Uterus (tissue), 2 donors: ENCODE data around the gene CFAP61.

Experiments used
- CTCF ChIP-seq, 4 experiments: fragments of 200-600 bp in 2 of 4; fragments of 450-650 bp in 2 of 4; sonication (generic) in 2 of 4; IDR thresholded peaks; one replicate each; pipeline ENCODE4 v1.5.1; 2016 to 2019; ENCODE audit warnings: antibody characterized with exemption in 4 of 4, mild to moderate bottlenecking in 2 of 4, moderate library complexity in 1 of 4
- POLR2A ChIP-seq, 2 donors: fragments of 450-650 bp; IDR thresholded peaks; one replicate each; pipeline ENCODE4 v1.6.1; 2016; ENCODE audit warnings: antibody characterized with exemption in 2 of 2, mild to moderate bottlenecking in 1 of 2, moderate library complexity in 1 of 2

- TF ChIP-seq CTCF (IDR thresholded peaks at IDR 0.05) (no peak), POLR2A (IDR thresholded peaks at IDR 0.05) (no peak)
Measured at GRCh38 chr20:20251317-20251716, 199.0 kb downstream of the CFAP61 start.
